ENCODE data around the gene ABCC2.

Gene ABCC2

DNA sequence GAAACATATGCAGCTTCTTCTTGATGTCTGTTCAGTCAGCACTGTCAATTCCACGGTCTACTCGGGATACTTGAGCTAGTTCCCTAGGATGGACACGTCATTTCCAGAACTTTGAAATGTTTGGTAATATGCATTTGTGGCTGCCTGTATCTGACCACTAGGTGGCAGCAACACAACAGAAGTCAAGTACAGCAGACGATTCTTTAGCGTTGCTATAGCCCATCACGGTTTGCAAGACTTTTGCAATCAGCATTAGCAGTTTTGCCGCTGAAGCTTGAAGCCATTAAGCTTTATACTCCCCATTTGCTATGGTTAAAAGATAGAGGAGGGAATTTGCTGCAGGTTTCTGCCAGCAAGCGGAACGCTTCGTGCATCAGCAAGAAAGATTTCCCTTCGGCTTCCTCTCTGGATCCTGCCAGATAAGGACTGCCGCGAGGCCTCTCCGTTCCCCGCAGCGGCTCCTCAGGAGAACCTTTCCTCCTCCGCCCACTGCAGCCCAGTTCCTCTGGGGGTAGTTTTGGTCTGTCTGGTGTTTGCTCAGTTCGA is 63.5 kb downstream of the ABCC2 start:
- TF ChIP-seq, protein P1, sequence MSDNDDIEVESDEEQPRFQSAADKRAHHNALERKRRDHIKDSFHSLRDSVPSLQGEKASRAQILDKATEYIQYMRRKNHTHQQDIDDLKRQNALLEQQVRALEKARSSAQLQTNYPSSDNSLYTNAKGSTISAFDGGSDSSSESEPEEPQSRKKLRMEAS (IDR thresholded peaks at IDR 0.05): peak; percentile 32; the same call in 1 of the 2 replicates
- no peak for TF ChIP-seq NFIC (IDR thresholded peaks at IDR 0.05)
- no peak for TF ChIP-seq YY1 (IDR thresholded peaks at IDR 0.05; ENCODE audit: low read depth)
- no peak for TF ChIP-seq FOXM1 (IDR thresholded peaks at IDR 0.05; ENCODE audit: borderline replicate concordance, low read depth)
- TF ChIP-seq, protein P2, sequence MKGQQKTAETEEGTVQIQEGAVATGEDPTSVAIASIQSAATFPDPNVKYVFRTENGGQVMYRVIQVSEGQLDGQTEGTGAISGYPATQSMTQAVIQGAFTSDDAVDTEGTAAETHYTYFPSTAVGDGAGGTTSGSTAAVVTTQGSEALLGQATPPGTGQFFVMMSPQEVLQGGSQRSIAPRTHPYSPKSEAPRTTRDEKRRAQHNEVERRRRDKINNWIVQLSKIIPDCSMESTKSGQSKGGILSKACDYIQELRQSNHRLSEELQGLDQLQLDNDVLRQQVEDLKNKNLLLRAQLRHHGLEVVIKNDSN (IDR thresholded peaks at IDR 0.05): no peak
- TF ChIP-seq, protein P3, sequence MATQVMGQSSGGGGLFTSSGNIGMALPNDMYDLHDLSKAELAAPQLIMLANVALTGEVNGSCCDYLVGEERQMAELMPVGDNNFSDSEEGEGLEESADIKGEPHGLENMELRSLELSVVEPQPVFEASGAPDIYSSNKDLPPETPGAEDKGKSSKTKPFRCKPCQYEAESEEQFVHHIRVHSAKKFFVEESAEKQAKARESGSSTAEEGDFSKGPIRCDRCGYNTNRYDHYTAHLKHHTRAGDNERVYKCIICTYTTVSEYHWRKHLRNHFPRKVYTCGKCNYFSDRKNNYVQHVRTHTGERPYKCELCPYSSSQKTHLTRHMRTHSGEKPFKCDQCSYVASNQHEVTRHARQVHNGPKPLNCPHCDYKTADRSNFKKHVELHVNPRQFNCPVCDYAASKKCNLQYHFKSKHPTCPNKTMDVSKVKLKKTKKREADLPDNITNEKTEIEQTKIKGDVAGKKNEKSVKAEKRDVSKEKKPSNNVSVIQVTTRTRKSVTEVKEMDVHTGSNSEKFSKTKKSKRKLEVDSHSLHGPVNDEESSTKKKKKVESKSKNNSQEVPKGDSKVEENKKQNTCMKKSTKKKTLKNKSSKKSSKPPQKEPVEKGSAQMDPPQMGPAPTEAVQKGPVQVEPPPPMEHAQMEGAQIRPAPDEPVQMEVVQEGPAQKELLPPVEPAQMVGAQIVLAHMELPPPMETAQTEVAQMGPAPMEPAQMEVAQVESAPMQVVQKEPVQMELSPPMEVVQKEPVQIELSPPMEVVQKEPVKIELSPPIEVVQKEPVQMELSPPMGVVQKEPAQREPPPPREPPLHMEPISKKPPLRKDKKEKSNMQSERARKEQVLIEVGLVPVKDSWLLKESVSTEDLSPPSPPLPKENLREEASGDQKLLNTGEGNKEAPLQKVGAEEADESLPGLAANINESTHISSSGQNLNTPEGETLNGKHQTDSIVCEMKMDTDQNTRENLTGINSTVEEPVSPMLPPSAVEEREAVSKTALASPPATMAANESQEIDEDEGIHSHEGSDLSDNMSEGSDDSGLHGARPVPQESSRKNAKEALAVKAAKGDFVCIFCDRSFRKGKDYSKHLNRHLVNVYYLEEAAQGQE (IDR thresholded peaks at IDR 0.05; ENCODE audit: low read depth): no peak
- TF ChIP-seq CEBPB (IDR thresholded peaks at IDR 0.05): peak; percentile 73
- TF ChIP-seq ZBTB7A (IDR thresholded peaks at IDR 0.05; ENCODE audit: low read depth): no peak
- no peak for TF ChIP-seq TAF1 (IDR thresholded peaks at IDR 0.05; ENCODE audit: low read depth)
- no peak for TF ChIP-seq TEAD4 (IDR thresholded peaks at IDR 0.05)
- TF ChIP-seq EGR1 (IDR thresholded peaks at IDR 0.05): no peak
- no peak for TF ChIP-seq EP300 (IDR thresholded peaks at IDR 0.05; ENCODE audit: borderline replicate concordance)
- no peak for TF ChIP-seq TCF12 (IDR thresholded peaks at IDR 0.05; ENCODE audit: low read depth)
- TF ChIP-seq RAD21 (IDR thresholded peaks at IDR 0.05; ENCODE audit: low read depth): peak; percentile 99
- TF ChIP-seq CREB1 (IDR thresholded peaks at IDR 0.05; ENCODE audit: low read depth): no peak

DNA sequence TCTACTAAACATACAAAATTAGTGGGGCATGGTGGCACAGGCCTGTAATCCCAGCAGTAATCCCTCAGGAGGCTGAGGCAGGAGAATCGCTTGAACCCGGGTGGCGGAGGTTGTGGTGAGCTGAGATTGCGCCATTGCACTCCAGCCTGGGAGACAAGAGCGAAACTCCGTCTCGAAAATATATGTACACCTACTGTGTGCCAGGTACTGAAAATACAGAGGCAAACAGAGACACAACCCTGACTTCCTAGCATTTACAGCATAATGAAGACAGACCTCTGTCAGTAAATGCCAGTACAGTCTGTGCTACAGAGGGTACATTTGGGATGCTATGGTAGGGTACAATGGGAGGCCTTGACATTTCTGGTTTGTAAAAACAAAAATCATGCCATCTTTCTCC is 66.6 kb downstream of the ABCC2 start:
- TF ChIP-seq CEBPB (IDR thresholded peaks at IDR 0.05): no peak
- TF ChIP-seq NFIC (IDR thresholded peaks at IDR 0.05): no peak
- TF ChIP-seq, protein P1 (IDR thresholded peaks at IDR 0.05): no peak
- TF ChIP-seq ZBTB7A (IDR thresholded peaks at IDR 0.05; ENCODE audit: low read depth): no peak
- no peak for TF ChIP-seq EP300 (IDR thresholded peaks at IDR 0.05; ENCODE audit: borderline replicate concordance)
- no peak for TF ChIP-seq RAD21 (IDR thresholded peaks at IDR 0.05; ENCODE audit: low read depth)
- TF ChIP-seq, protein P3 (IDR thresholded peaks at IDR 0.05; ENCODE audit: low read depth): no peak
- TF ChIP-seq, protein P2 (IDR thresholded peaks at IDR 0.05): no peak
- no peak for TF ChIP-seq CREB1 (IDR thresholded peaks at IDR 0.05; ENCODE audit: low read depth)
- no peak for TF ChIP-seq FOXM1 (IDR thresholded peaks at IDR 0.05; ENCODE audit: borderline replicate concordance, low read depth)
- no peak for TF ChIP-seq YY1 (IDR thresholded peaks at IDR 0.05; ENCODE audit: low read depth)
- TF ChIP-seq TCF12 (IDR thresholded peaks at IDR 0.05; ENCODE audit: low read depth): no peak
- TF ChIP-seq TEAD4 (IDR thresholded peaks at IDR 0.05): no peak
- no peak for TF ChIP-seq TAF1 (IDR thresholded peaks at IDR 0.05; ENCODE audit: low read depth)
- TF ChIP-seq EGR1 (IDR thresholded peaks at IDR 0.05): no peak

DNA sequence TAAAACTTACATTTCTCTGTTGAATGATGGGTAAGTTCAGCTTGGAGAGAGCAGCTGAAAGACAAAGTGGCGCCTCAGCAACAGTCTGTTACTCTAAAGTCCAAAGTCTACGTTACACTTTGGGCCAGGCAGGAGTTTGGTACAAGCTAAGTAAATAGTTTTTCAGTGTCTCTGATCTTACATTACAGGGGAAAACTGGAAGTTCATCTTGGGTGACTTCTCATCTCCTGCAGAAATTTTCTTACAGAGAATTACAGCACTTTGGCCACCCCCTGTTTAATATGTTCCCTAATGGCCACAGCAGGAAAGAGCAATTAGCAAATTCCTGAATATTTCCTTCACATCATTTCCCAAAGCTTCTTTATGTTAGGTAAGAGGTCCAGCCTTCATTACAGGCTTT is 67.1 kb downstream of the ABCC2 start:
- TF ChIP-seq, protein P1 (IDR thresholded peaks at IDR 0.05): no peak

DNA sequence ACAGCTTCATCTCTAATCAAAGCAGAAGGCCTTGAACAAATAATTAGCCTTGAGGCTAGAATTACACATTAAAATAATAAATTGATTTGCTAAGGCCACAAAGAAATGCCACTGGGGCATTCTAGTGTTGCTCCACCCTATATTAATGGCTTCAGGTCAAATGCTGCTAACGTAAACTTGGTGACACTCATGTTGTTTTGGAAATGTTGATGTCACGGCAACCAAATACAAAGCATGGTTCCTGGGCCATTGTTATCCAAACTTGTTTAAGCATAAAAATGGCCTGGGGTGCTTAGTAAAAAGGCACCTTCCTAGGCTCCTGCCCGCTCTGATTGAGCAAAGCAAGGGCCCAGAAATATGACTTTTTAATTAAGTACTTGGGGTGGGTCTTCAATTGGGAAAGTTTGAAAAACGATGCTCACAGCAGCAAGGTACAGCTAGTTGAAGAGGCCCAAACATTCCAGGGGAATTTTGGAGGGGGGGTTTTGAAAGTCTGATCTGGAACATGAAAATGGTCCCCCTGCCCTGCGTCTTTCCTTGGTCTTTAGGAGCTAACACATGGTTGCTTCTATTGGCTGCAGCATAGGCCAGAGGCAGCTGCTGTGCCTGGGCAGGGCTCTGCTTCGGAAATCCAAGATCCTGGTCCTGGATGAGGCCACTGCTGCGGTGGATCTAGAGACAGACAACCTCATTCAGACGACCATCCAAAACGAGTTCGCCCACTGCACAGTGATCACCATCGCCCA is 67.8 kb downstream of the ABCC2 start:
- TF ChIP-seq, protein P1 (IDR thresholded peaks at IDR 0.05): no peak
- TF ChIP-seq, protein P2 (IDR thresholded peaks at IDR 0.05): no peak
- TF ChIP-seq, protein P3 (IDR thresholded peaks at IDR 0.05; ENCODE audit: low read depth): no peak
- TF ChIP-seq EP300 (IDR thresholded peaks at IDR 0.05; ENCODE audit: borderline replicate concordance) (no peak), TAF1 (IDR thresholded peaks at IDR 0.05; ENCODE audit: low read depth) (no peak), FOXM1 (IDR thresholded peaks at IDR 0.05; ENCODE audit: borderline replicate concordance, low read depth) (no peak), TEAD4 (IDR thresholded peaks at IDR 0.05) (no peak), EGR1 (IDR thresholded peaks at IDR 0.05) (no peak), CREB1 (IDR thresholded peaks at IDR 0.05; ENCODE audit: low read depth) (no peak), TCF12 (IDR thresholded peaks at IDR 0.05; ENCODE audit: low read depth) (no peak), CEBPB (IDR thresholded peaks at IDR 0.05) (no peak), YY1 (IDR thresholded peaks at IDR 0.05; ENCODE audit: low read depth) (no peak), RAD21 (IDR thresholded peaks at IDR 0.05; ENCODE audit: low read depth) (no peak), NFIC (IDR thresholded peaks at IDR 0.05) (no peak), ZBTB7A (IDR thresholded peaks at IDR 0.05; ENCODE audit: low read depth) (no peak)
